Measurements from ENCODE around the gene RPS15.
A peak's percentile ranks its signal among the peaks of the same experiment; 100 is the strongest.

Gene RPS15

GRCh38 chr19:1438035-1438932 is at the start of gene RPS15:
Gene RPS15 (plus strand): TSS chr19:1438396. CDS start chr19:1438426, 30 bp downstream.
- DNase-seq, result peak; percentile 98

- no peak for DNase-seq
Measured at GRCh38 chr19:1388637-1389026, 49.6 kb upstream of the RPS15 start.

GRCh38 chr19:1389033-1389940 is 48.9 kb upstream of the RPS15 start:
- DNase-seq, result no peak

GRCh38 chr19:1390890-1391423 is 47.2 kb upstream of the RPS15 start:
- DNase-seq, result no peak

DNA sequence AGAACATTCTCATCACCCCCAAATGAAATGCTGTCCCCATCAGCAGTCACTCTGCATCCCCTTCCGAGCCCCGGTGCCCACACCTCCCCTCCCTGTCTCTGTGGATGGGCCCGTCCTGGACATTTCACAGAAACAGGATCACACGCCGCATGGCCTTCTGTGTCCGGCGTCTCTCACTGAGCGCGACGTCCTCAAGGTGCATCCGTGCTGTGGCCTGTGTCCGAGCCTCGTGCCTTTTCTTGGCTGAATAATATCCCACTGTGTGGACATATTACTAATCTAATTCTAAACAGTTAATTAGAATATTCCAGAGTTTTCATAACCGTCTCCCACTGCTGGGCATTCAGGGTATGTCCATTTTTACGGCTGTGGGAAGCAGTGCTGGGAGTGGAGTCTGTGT is 45.8 kb upstream of the RPS15 start:
- DNase-seq, result no peak

DNA sequence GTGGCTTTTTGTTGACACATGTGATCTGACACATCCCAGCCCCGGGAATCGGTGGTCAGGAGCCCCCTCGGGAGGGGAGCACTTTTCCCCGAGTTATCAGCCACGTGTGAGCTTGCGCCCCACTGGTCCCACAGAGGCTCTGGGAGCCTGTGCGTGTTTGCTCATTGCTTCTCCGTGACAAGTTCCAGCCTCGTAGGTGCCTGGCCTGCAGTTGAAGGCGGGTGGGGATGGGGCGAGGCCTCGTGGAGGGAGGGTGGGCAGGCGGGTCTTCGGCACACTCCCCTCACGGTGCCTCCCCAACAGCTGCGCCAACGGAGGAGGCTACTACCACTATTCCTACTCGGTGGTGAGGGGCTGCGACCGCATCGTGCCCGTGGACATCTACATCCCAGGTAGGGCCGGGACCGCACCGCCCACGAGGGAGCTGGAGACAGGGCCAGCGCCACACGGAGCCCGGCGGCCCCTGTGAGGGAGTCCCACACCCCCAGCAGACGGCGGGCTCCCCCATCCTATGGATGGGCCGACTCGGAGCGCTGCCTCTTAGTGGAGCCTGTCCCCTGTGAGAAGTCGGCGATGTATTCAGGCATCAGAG is 45.2 kb upstream of the RPS15 start:
- no peak for DNase-seq

- DNase-seq, result no peak
Measured at GRCh38 chr19:1393841-1394240, 44.4 kb upstream of the RPS15 start.

GRCh38 chr19:1394252-1395193 is 43.7 kb upstream of the RPS15 start:
- no peak for DNase-seq

DNA sequence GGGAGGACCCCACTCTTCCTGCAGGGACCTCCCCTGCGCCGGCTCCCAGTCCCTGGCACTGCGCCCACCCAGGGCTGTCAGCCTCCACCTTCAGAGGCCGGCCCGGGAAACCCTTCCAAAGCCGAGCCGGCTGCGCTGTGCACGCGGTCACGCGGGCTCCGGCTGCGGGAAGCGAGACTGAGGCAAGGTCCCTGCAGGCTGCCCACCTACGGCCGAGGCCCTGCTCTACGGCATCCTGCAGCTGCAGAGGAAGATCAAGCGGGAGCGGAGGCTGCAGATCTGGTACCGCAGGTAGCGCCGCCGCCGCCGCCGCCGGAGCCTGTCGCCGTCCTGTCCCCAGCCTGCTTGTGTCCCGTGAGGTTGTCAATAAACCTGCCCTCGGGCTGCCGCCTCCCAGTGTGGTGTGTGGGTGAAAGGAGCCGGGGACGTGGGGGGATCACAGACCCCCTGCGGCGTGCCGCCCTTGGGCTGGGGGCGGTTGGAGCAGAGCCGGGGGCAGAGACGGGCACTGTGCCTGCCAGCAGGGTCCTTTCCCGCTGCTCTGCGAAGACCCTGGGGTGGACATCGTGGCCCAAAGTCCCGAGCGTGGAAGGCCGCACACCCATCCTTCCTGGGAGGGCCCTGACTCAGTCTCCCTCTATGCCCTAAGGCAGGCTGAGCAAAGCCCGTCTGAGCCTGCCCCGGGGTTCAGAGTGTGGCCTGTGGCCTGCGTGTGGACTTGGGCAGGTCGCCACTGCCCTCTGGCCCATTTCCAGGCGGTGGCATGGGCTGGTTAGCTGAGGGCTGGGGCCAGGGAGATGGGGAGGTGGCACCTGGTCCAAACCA is 42.8 kb upstream of the RPS15 start:
- no peak for DNase-seq

DNA sequence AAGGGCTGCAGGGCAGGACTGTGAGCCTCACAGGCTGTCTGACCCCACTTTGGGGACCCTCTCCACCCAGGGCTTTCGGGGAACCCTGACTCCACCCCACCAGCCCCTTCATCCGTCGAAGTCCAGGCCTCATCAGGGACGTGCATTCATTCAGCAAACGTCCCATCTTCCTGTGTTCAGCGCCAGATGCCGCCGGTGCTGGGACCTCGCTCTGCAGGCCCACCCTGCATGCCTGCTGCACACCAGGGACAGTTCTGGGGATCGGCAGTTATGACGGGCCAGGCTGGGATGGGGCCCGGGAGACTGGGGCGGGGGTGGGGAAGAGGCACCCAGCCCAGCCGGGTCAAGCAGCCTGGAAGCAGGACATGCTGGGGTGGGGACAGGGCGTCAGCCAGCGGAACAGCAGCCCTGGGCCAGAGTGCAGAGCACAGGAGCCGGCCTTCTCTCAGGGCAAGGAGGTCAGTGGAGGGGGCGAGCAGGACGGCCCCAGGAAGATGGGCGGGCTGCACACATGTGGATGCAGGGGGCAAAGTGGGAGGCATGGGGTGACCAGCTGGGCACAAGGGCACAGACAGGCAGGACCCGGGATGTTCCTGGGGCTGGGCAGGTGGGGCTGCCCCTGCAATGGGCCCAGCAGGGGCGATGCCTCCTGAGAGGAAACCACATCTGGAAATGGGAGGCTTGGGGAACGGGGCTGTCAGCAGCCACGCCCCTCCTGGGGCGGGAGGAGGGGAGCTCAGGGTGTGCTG is 42.0 kb upstream of the RPS15 start:
- DNase-seq, result no peak

- no peak for DNase-seq
Measured at GRCh38 chr19:1396768-1397679, 41.2 kb upstream of the RPS15 start.

DNA sequence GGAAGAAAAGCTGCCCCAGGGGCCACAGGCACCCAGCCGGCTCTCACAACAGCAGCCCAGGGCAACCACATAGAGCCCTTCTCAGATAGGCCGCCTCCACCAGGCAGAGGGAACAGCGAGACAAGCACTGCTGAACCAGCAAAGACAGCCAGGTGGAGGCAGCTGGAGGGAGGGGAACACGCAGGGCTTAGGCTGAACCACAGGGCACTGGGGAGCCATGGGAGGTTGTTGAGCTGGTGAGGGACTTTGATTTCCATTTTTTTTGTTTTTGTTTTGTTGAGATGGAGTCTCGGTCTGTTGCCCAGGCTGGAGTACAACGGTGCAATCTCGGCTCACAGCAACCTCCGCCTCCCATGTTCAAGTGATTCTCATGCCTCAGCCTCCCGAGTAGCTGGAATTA is 40.4 kb upstream of the RPS15 start:
- no peak for DNase-seq

DNA sequence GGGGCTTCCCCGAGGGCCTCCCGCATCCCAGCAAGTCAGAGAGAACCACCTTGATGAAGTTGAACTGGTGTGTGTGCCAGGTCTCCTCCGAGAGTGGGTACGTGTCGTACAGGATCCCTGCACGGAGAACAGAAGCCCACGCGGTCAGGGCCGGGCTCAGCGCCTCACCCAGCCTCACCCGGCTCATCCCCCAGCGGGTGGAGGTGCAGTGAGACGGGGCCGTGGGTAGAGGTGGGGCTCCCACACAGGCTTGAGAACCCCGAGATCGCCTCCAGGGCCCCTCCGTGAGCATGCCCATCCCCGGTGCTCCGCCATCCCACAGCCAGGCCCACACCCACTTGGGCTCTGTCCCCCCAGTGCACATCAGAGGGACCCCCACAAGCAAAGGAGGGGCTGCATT is 39.1 kb upstream of the RPS15 start:
- DNase-seq, result no peak

- no peak for DNase-seq
Measured at GRCh38 chr19:1399745-1400144, 38.5 kb upstream of the RPS15 start.

DNA sequence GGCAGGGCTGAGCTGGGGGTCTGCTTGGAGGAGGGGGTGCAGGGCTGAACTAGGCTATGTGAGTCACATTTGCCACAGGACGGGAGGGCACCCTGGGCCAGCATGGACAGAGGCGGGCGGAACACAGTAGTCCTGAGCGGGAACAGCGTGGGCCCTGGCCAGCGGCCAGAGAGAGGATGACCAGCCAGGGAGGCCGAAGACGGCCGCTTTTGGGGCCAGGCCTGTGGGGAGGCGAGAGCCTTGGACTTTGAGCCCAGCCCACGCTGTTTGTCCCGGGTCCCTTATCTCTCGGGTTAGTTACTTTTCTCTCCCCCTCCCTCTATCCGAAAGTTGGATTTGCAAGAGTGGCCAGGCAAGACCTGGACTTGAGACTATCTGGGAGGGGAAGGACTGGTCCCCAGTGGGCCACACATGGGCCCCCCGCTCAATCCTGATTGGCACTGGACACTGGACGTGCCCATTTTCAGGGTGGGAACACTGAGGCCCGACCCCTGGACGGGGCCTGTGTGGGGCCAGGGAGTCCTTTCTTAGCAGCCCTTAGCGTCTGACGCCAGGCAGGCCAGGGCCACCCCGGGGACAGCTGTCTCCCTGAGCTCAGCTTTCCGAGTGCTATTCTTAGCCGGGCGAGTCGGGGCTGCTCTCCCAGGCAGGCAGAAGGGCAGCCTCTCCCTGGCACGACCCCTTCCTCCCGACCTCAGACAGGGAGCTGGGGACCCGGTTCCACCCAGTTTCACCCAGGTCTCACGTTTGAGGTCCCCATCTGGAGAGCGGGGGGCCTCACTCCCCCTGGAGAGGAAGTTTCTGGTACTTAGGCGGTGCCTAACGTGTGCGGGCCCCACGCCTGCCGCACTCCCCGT is 37.7 kb upstream of the RPS15 start:
- DNase-seq, result no peak

DNA sequence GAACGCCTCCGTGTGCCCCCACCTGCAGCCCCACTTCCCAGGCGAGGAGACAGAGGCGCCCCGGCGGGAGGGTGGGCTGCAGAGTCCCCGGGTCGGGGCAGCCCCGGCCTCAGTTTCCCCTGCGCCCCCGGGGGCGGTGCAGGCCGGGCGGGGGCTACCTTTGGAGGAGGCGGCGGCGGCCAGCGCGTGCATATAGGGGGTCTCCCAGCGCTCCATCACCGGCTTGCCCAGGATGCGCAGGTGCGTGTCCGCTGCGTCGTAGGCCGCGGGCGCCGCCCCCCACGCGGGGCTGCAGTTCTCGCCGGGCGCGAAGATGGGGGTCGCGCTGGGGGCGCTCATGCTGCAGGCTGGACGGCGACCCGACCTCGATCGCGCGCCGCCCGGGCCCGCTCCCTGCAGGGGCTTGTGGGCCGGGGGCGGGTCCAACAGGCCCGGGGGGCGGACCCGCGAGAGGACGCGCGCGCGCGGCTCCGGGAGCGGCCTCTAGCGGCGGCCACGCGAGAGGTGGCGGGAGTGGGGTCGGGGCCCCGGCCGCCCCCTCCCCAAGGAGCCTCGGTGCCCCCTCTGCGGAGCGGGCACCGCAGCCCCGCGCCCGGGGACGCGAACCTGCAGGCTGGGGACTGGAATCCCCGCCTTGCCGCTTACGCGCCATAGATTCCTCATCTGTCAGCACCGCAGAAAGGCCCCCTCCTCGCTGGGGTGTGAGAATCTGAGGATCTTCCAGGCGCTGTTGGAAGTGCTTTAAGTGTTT is 36.9 kb upstream of the RPS15 start, which contains the start of gene GAMT:
Gene GAMT (minus strand): TSS at position 405 of the 751 bp plus-strand sequence. CDS start 66 bp downstream, at position 339.
- DNase-seq, result peak; percentile 79

- no peak for DNase-seq
Measured at GRCh38 chr19:1401889-1402217, 36.3 kb upstream of the RPS15 start.

Measured in activated CD8-positive, alpha-beta memory T cell treated with anti-CD3 and anti-CD28 coated beads, Interleukin-2, amount 50 U/mL, for 48 hours (primary cell).